SK-N-SH (cell line): ENCODE measurements around the gene ISOC2. TPM values are rescaled to one million over a fixed set of nuclear protein-coding genes. Genes with fewer than 3 reads are reported as not detected.
A peak's percentile ranks its signal among the peaks of the same experiment; 100 is the strongest.

ENCODE experiments used
- CTCF ChIA-PET: fragments of 300-600, 350-600 bp; formaldehyde crosslinking; extraction: SDS; loops from one replicate; lab custom pipeline; 2021; lab: Yijun Ruan, JAX
- POLR2A ChIA-PET: fragments of 350-600 bp; sonication (Branson Sonifier 250); formaldehyde crosslinking; extraction: SDS; loops from one replicate; lab custom pipeline; 2020; ENCODE audit warnings: antibody characterized with exemption, inconsistent platforms; lab: Yijun Ruan, JAX
- DNase-seq: peaks from one replicate; pipeline ENCODE4 v3.0.0; 2012
- H2AFZ ChIP-seq: fragments of 200-600 bp; sonication (generic); 2 replicates; pipeline ENCODE4 v1.8.1; 2016; ENCODE audit warnings: antibody characterized with exemption, mild to moderate bottlenecking, low read depth
- H3F3A ChIP-seq: fragments of 200-600 bp; sonication (generic); replicated peaks from 2 replicates; pipeline ENCODE3; 2016; ENCODE audit warnings: antibody characterized with exemption, mild to moderate bottlenecking; ENCODE audit not compliant: insufficient read depth
- H3K27ac ChIP-seq, 2 experiments: fragments of 200-500 bp in 1 of 2; fragments of 200-600 bp in 1 of 2; sonication (Bioruptor generic) in 1 of 2; sonication (generic), shearing (Covaris generic) in 1 of 2; 2 replicates each; pipeline versions ENCODE4 v1.5.1 to v1.6.1; 2014 to 2016; ENCODE audit warnings: low read depth in 2 of 2, inconsistent platforms in 1 of 2, low read length in 1 of 2, mild to moderate bottlenecking in 1 of 2, mixed read lengths in 1 of 2
- H3K27me3 ChIP-seq: fragments of 200-600 bp; sonication (generic), shearing (Covaris generic); 2 replicates; pipeline ENCODE4 v1.6.1; 2016; ENCODE audit warnings: mixed run types; ENCODE audit not compliant: insufficient read depth
- H3K36me3 ChIP-seq, 2 experiments: fragments of 200-500 bp in 1 of 2; fragments of 200-600 bp in 1 of 2; sonication (Bioruptor generic) in 1 of 2; sonication (generic) in 1 of 2; replicated peaks in 1 of 2; 2 replicates each; pipeline versions ENCODE3 to v1.5.1; 2014 to 2016; ENCODE audit warnings: low read length in 1 of 2, mild to moderate bottlenecking in 1 of 2; ENCODE audit not compliant: insufficient read depth in 2 of 2, control insufficient read depth in 1 of 2
- H3K4me1 ChIP-seq, 2 experiments: fragments of 200-500 bp in 1 of 2; fragments of 200-600 bp in 1 of 2; sonication (Bioruptor generic) in 1 of 2; sonication (generic), shearing (Covaris generic) in 1 of 2; 2 replicates each; pipeline versions ENCODE4 v1.5.1 to v1.6.1; 2014 to 2016; ENCODE audit warnings: low read depth in 1 of 2, low read length in 1 of 2, mixed run types in 1 of 2; ENCODE audit not compliant: insufficient read depth in 2 of 2, control insufficient read depth in 1 of 2
- H3K4me2 ChIP-seq: fragments of 200-600 bp; sonication (generic), shearing (Covaris generic); 2 replicates; pipeline ENCODE4 v1.6.1; 2017; ENCODE audit warnings: mixed run types
- H3K4me3 ChIP-seq, 2 experiments: fragments of 200-500 bp in 1 of 2; fragments of 200-600 bp in 1 of 2; sonication (Bioruptor generic) in 1 of 2; sonication (generic), shearing (Covaris generic) in 1 of 2; 2 replicates each; pipeline versions ENCODE4 v1.5.1 to v1.8.1; 2014 to 2016; ENCODE audit warnings: low read depth in 2 of 2, inconsistent platforms in 1 of 2, low read length in 1 of 2, mild to moderate bottlenecking in 1 of 2, mixed read lengths in 1 of 2, moderate library complexity in 1 of 2
- H3K79me2 ChIP-seq: fragments of 200-600 bp; sonication (generic); 2 replicates; pipeline ENCODE4 v1.8.1; 2017; ENCODE audit warnings: mild to moderate bottlenecking; ENCODE audit not compliant: insufficient read depth
- H3K9ac ChIP-seq: fragments of 200-600 bp; sonication (generic); 2 replicates; pipeline ENCODE4 v1.6.1; 2017; ENCODE audit warnings: mixed run types
- H3K9me2 ChIP-seq: fragments of 200-600 bp; sonication (generic); 2 replicates; pipeline ENCODE4 v1.6.1; 2017; ENCODE audit warnings: mixed run types
- H3K9me3 ChIP-seq: fragments of 200-600 bp; sonication (generic); 2 replicates; pipeline ENCODE4 v1.6.1; 2017; ENCODE audit warnings: mixed run types, mild to moderate bottlenecking, moderate library complexity
- H4K20me1 ChIP-seq: fragments of 200-600 bp; sonication (generic); 2 replicates; pipeline ENCODE4 v1.6.1; 2017; ENCODE audit warnings: mild to moderate bottlenecking, mixed run types; ENCODE audit not compliant: insufficient read depth
- CHD2 ChIP-seq: fragments of 150-350 bp; IDR thresholded peaks from 2 replicates; pipeline ENCODE4 v1.6.1; 2018; ENCODE audit warnings: low read length; ENCODE audit not compliant: partially characterized antibody
- CTCF ChIP-seq: fragments of 200-600 bp; sonication (generic); IDR thresholded peaks from 2 replicates; pipeline ENCODE4 v1.6.1; 2017; ENCODE audit warnings: antibody characterized with exemption, mild to moderate bottlenecking, moderate library complexity
- ELF1 ChIP-seq: IDR thresholded peaks from 2 replicates; pipeline ENCODE4 v1.4.0; 2012
- EP300 ChIP-seq, 2 experiments: IDR thresholded peaks; 2 replicates each; pipeline versions ENCODE4 v1.4.0 to v1.6.1; 2012; ENCODE audit warnings: borderline replicate concordance in 1 of 2, low read depth in 1 of 2, low read length in 1 of 2
- EZH2phosphoT487 ChIP-seq: fragments of 200-600 bp; sonication (generic); IDR thresholded peaks from 2 replicates; pipeline ENCODE4 v1.6.1; 2017; ENCODE audit warnings: low read depth, mixed run types, mild to moderate bottlenecking, antibody characterized with exemption, moderate library complexity, borderline replicate concordance
- FOSL2 ChIP-seq: IDR thresholded peaks from 2 replicates; pipeline ENCODE4 v1.4.0; 2012; ENCODE audit warnings: low read depth, mild to moderate bottlenecking, moderate library complexity, borderline replicate concordance
- FOXJ3 ChIP-seq: sonication (generic); formaldehyde crosslinking; IDR thresholded peaks from 2 replicates; pipeline ENCODE4 v1.5.1; 2020; ENCODE audit warnings: mild to moderate bottlenecking, missing genetic modification reagents
- JUND ChIP-seq: IDR thresholded peaks from 2 replicates; pipeline ENCODE4 v1.4.0; 2012
- MEF2A ChIP-seq: IDR thresholded peaks from 2 replicates; pipeline ENCODE4 v1.4.0; 2012; ENCODE audit warnings: low read depth, borderline replicate concordance
- MXI1 ChIP-seq: IDR thresholded peaks from 2 replicates; pipeline ENCODE4 v1.6.1; 2012; ENCODE audit warnings: mild to moderate bottlenecking, low read depth, low read length, improper control_type of control experiment
- NFIC ChIP-seq: IDR thresholded peaks from 2 replicates; pipeline ENCODE4 v1.4.0; 2012; ENCODE audit warnings: borderline replicate concordance
- NRF1 ChIP-seq: IDR thresholded peaks from 2 replicates; pipeline ENCODE4 v1.6.1; 2012; ENCODE audit warnings: low read depth, mild to moderate bottlenecking, low read length
- RAD21 ChIP-seq: IDR thresholded peaks from 2 replicates; pipeline ENCODE4 v1.6.1; 2012; ENCODE audit warnings: mild to moderate bottlenecking, low read length
- RFX5 ChIP-seq: IDR thresholded peaks from 2 replicates; pipeline ENCODE4 v1.6.1; 2012; ENCODE audit warnings: mild to moderate bottlenecking, improper control_type of control experiment, low read length
- SMC3 ChIP-seq: IDR thresholded peaks from 2 replicates; pipeline ENCODE4 v1.6.1; 2012; ENCODE audit warnings: low read depth, low read length, improper control_type of control experiment
- TCF12 ChIP-seq: IDR thresholded peaks from 2 replicates; pipeline ENCODE4 v1.4.0; 2012
- TEAD4 ChIP-seq: IDR thresholded peaks from 2 replicates; pipeline ENCODE4 v1.4.0; 2012; ENCODE audit warnings: mild to moderate bottlenecking, borderline replicate concordance; ENCODE audit not compliant: insufficient read depth
- WGBS: methylation state at CpG from one replicate; pipeline ENCODE4 v1.1.6; 2017; ENCODE audit warnings: low lambda C conversion rate; 5-methylcytosine and 5-hydroxymethylcytosine counted together
- polyA plus RNA-seq, 3 experiments: library from polyadenylated mRNA; depleted of rRNA; stranded (reverse); fragments of >200 nt; gene quantifications; 2 replicates each; pipeline ENCODE4 v1.2.3, GENCODE V29; 2012
- TF ChIP-seq, protein P1 (sequence below): IDR thresholded peaks from 2 replicates; pipeline ENCODE4 v1.4.0; 2012; ENCODE audit warnings: low read depth
- TF ChIP-seq, protein P2 (sequence below): fragments of 150-350 bp; IDR thresholded peaks from 2 replicates; pipeline ENCODE4 v1.6.1; 2016; ENCODE audit warnings: mild to moderate bottlenecking, low read depth, low read length
- TF ChIP-seq, protein P3 (sequence below): IDR thresholded peaks from 2 replicates; pipeline ENCODE4 v1.4.0; 2012; ENCODE audit warnings: low read depth, borderline replicate concordance

The ISOC2 gene
- polyA plus RNA-seq, 1 of the 3 experiments (the other 2 are of a cell fraction), result 65.4 TPM

DNA sequence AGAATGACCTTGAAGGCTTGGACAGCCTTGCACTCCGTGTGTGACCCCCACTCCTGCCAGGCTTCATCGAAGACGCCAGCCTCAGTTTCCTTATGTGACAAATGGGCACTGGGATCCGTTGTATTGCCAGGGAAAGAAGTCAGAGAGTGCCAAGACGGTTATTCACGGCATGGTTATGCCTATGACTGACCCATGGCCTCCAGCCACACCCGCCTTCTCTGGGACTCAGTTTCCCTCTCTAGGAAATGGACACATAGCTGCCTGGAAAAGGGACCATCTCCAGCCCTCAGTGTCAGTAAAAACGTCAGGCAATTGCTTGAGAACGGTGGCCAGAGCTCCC, 52.9 kb downstream of the ISOC2 start:
- peaks cover 32% of the 10 kb centered on the region for H4K20me1 ChIP-seq
- CTCF ChIA-PET, result interaction anchor here (0.7 to 2.4 kb wide), 3 partner anchors 10 to 106 kb away, joined by 3 to 18 read pairs (median 5); no protein-coding TSS in a partner anchor
- 59% methylated on average over 9 of the region's 9 CpGs for WGBS
- no peaks in the 10 kb centered on the region for H3K27me3 ChIP-seq
- H3K27ac ChIP-seq, result peak overlapping the region; percentile 98
- no peaks in the 10 kb centered on the region for H3K9me3 ChIP-seq
- H3K4me3 ChIP-seq, result peak overlapping the region; percentile 33 to 43
- peak overlapping the region; percentile 87 for H2AFZ ChIP-seq
- peak overlapping the region; percentile 58 for H3K9ac ChIP-seq
- H3K4me2 ChIP-seq, result peak overlapping the region; percentile 68
- peaks cover 7 to 12% of the 10 kb centered on the region in 2 experiments for H3K36me3 ChIP-seq
- peaks cover 5 to 21% of the 10 kb centered on the region in 2 experiments; a peak in 3 of 4 replicates for H3K4me1 ChIP-seq
- no peak for DNase-seq
- POLR2A ChIA-PET, result interaction anchor here (0.8 kb wide), 1 partner anchor 69 kb away, joined by 3 read pairs; the partner anchor contains the start of gene KMT5C
- no peaks in the 10 kb centered on the region for H3K9me2 ChIP-seq
- peaks cover 10% of the 10 kb centered on the region for H3F3A ChIP-seq
- peaks cover 40% of the 10 kb centered on the region for H3K79me2 ChIP-seq
- TF ChIP-seq SMC3 (no peak), RAD21 (no peak), FOSL2 (no peak), EZH2phosphoT487 (no peak), JUND (no peak), EP300 (IDR thresholded peaks at IDR 0.05; ENCODE audit: borderline replicate concordance in 1 of 2, low read depth in 1 of 2, low read length in 1 of 2) (no peak), CHD2 (no peak), TEAD4 (no peak), ELF1 (no peak)
- TF ChIP-seq, protein P1, sequence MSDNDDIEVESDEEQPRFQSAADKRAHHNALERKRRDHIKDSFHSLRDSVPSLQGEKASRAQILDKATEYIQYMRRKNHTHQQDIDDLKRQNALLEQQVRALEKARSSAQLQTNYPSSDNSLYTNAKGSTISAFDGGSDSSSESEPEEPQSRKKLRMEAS, result no peak

DNA sequence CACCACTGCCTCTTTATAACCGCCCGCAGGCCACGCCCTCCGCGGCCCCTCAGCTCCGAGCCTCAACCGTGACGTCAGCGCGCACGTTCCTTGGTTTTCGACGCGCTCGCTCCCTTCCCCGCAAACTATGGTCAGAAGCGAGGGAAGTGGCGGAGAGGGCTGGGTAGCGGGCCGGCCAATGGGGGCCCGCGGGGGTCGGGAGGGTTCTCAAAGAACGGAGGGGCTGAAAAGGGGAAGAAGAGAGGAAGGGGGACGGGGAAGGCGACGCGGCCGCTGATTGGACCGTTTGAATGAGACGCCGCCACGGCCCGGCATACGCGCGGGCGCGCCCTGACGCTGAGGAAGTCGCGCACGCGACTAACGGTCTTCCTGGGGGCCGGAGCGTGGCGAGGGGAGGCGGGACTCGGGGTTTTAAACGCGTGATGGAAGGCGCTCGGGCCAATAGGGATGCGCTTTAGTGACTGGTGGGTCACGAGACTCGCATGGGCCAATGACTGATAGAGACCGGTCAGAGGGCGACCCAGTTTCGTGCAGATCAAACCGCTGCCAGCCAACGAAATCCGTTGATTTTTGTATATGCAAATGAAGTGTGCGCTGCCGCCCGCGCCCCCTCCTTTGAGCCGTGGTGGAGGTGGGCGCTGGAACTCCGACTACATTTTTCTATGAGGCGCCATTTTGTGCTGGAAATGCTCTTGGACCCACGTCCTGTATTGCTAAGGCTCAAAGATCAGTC, 53.5 kb downstream of the ISOC2 start:
- WGBS, result 1% methylated on average over 70 of the region's 72 CpGs
- Histone ChIP-seq H3F3A (peaks cover 15% of the 10 kb centered on the region), H3K4me2 (peak overlapping the region; percentile 94), H3K36me3 (peaks cover 12 to 18% of the 10 kb centered on the region in 2 experiments), H2AFZ (peak overlapping the region; percentile 87), H3K9me2 (no peaks in the 10 kb centered on the region), H3K27me3 (no peaks in the 10 kb centered on the region), H3K4me1 (peaks cover 8 to 21% of the 10 kb centered on the region in 2 experiments; a peak in 3 of 4 replicates), H3K9ac (peak overlapping the region; percentile 99), H3K27ac (peak overlapping the region; percentile 98), H3K9me3 (no peaks in the 10 kb centered on the region), H4K20me1 (peaks cover 38% of the 10 kb centered on the region), H3K79me2 (peaks cover 46% of the 10 kb centered on the region), H3K4me3 (peak overlapping the region; percentile 82 to 85)
- POLR2A ChIA-PET, result interaction anchor here (0.6 to 1.9 kb wide), 35 partner anchors 9 to 317 kb away, joined by 3 to 33 read pairs (median 4); partner anchors contain the start of genes FIZ1, IL11, ISOC2 and KMT5C
- peak; percentile 98 for DNase-seq
- CTCF ChIA-PET, result interaction anchor here (0.7 to 2.4 kb wide), 5 partner anchors 10 to 267 kb away, joined by 3 to 18 read pairs (median 5); no protein-coding TSS in a partner anchor
- TF ChIP-seq EP300 (IDR thresholded peaks at IDR 0.05; ENCODE audit: borderline replicate concordance in 1 of 2, low read depth in 1 of 2, low read length in 1 of 2), result peak; percentile 18 to 37; a peak in 1 of 4 replicates
- TF ChIP-seq FOXJ3 (CRISPR knock-in tag), result no peak
- peak; percentile 86 for TF ChIP-seq MXI1
- peak; percentile 40; the same call in 1 of the 2 replicates for TF ChIP-seq RFX5
- TF ChIP-seq CTCF, result no peak
- TF ChIP-seq, protein P2, sequence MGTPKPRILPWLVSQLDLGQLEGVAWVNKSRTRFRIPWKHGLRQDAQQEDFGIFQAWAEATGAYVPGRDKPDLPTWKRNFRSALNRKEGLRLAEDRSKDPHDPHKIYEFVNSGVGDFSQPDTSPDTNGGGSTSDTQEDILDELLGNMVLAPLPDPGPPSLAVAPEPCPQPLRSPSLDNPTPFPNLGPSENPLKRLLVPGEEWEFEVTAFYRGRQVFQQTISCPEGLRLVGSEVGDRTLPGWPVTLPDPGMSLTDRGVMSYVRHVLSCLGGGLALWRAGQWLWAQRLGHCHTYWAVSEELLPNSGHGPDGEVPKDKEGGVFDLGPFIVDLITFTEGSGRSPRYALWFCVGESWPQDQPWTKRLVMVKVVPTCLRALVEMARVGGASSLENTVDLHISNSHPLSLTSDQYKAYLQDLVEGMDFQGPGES, result peak; percentile 65
- TF ChIP-seq NRF1, result peak; percentile 35
- TF ChIP-seq, protein P3, sequence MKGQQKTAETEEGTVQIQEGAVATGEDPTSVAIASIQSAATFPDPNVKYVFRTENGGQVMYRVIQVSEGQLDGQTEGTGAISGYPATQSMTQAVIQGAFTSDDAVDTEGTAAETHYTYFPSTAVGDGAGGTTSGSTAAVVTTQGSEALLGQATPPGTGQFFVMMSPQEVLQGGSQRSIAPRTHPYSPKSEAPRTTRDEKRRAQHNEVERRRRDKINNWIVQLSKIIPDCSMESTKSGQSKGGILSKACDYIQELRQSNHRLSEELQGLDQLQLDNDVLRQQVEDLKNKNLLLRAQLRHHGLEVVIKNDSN, result peak; percentile 94
- 0 out of 2 replicates have a peak, but pooled peaks have one; percentile 15 for TF ChIP-seq TCF12
- TF ChIP-seq TEAD4, result no peak
- TF ChIP-seq EZH2phosphoT487, result no peak
- TF ChIP-seq MEF2A, result no peak; the same call in 1 of the 2 replicates
- TF ChIP-seq NFIC, result no peak
- no peak for TF ChIP-seq RAD21
